Stimulated activated CD8-positive, alpha-beta memory T cell treated with anti-CD3 and anti-CD28 coated beads, Interleukin-2, amount 100 ng/mL, for 1 hour (primary cell): ENCODE data around the gene C16orf78.
"Not testable (repeated sequence)": the region's sequence is repeated elsewhere in the genome, so short reads cannot be mapped to it uniquely, and the experiment has no call there.

Experiments used
- DNase-seq, 2 donors: peaks; one replicate each; pipeline ENCODE4 v3.0.0-alpha.2; 2020; ENCODE audit warnings: low read depth in 2 of 2

Gene C16orf78

GRCh38 chr16:49349446-49350168 is 24.0 kb upstream of the C16orf78 start:
- DNase-seq: no peak

DNA sequence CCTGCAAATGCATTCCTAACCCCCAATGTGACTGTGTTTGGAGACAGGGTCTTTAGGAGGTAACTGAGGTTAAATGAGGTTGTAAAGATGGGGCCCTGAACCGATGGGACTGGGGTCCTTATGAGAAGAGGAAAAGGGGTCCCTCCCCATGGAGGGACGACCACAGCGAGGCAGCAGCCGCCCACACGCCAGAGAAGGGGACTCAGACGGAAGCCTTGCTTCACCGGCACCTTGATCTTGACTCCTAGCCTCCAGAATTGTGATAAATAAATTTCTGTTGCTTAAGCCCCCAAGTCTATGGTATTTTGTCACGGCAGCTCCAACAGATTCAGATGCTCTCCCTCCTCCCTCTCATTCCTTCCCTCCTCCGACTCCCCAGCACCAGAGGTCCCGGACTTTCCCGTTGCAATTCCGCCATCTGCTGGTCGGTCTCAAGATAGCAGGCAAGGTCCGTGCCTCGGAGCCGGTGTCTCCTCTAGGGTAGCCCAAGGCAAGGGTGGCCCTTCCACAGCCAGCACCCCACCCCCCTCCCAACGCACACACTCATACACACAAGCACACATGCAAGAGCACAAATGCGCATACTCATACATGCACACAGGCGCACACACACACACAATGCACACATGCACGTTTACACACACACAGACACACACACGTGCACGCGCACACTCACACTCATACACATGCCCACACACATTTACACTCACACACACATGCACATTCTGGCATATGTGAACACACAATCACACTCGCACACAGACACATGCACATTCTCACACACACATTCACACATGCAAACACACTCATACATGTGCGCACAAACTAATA is 23.1 kb upstream of the C16orf78 start:
- peak in 1 of 2 donors; percentile 4 for DNase-seq

- DNase-seq: no peak
Observed at GRCh38 chr16:49351096-49351487, 22.5 kb upstream of the C16orf78 start.

DNA sequence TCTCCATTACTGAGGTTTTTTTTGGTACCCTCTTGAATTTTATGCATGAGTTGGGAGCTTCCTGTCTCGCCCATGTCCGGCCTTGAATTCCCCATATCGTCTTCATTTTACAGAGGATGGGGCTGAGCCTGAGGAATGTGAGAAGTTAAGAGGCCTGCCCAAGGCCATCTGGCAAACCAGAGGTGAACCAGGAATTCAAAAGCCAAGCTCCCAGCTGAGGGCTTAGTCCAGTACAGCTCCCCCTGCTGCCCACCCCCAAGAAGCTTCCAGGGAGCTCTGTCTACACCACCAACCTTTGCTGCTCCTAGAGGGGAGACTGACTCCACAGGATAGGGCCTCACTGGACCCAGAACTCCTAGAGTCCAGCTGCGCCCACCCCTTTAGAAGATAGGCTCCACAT is 20.7 kb upstream of the C16orf78 start:
- no peak for DNase-seq

- no peak for DNase-seq
Observed at GRCh38 chr16:49353680-49354079, 19.9 kb upstream of the C16orf78 start.

GRCh38 chr16:49354101-49354500 is 19.5 kb upstream of the C16orf78 start:
- no peak for DNase-seq

GRCh38 chr16:49354991-49355390 is 18.6 kb upstream of the C16orf78 start:
- DNase-seq: no peak

GRCh38 chr16:49355933-49356665 is 17.5 kb upstream of the C16orf78 start:
- no peak for DNase-seq

- DNase-seq: no peak
Observed at GRCh38 chr16:49356728-49357488, 16.7 kb upstream of the C16orf78 start.

GRCh38 chr16:49359591-49359990 is 14.0 kb upstream of the C16orf78 start:
- DNase-seq: no peak

DNA sequence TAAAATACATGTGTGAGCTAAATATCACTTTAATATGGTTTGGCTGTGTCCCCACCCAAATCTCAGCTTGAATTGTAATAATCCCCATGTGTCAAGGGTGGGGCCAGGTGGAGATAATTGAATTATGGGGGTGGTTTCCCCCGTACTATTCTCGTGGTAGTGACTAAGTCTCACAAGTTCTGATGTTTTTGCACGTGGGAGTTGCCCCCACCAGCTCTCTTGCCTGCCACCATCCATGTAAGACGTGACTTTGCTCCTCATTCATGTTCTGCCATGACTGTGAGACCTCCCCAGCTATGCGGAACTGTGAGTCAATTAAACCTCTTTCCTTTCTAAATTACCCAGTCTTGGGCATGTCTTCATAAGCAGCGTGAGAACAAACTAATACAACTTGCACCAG is 11.9 kb upstream of the C16orf78 start:
- not testable (repeated sequence) for DNase-seq

DNA sequence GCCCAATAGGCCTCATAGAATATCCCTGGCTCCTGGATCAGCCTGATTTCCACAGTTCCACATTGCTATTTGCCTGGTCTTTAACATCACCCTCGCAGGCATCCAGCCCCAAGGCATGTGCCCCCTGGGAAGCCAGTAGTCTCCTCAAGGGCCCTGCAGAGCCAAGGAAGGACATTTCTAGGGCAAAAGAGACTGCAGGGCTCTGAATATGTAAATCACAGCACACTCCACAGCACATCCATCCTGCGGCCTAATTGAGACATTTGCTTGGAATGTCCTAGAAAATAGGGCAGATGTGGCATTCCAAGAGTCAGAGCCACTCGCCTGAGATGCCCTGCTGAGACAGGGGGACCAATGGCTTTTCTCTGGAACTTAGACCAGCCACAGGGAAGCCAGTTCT is 11.4 kb upstream of the C16orf78 start:
- DNase-seq: no peak

GRCh38 chr16:49365711-49366509 is 7.7 kb upstream of the C16orf78 start:
- DNase-seq: no peak

GRCh38 chr16:49366669-49367068 is 6.9 kb upstream of the C16orf78 start:
- DNase-seq: no peak

DNA sequence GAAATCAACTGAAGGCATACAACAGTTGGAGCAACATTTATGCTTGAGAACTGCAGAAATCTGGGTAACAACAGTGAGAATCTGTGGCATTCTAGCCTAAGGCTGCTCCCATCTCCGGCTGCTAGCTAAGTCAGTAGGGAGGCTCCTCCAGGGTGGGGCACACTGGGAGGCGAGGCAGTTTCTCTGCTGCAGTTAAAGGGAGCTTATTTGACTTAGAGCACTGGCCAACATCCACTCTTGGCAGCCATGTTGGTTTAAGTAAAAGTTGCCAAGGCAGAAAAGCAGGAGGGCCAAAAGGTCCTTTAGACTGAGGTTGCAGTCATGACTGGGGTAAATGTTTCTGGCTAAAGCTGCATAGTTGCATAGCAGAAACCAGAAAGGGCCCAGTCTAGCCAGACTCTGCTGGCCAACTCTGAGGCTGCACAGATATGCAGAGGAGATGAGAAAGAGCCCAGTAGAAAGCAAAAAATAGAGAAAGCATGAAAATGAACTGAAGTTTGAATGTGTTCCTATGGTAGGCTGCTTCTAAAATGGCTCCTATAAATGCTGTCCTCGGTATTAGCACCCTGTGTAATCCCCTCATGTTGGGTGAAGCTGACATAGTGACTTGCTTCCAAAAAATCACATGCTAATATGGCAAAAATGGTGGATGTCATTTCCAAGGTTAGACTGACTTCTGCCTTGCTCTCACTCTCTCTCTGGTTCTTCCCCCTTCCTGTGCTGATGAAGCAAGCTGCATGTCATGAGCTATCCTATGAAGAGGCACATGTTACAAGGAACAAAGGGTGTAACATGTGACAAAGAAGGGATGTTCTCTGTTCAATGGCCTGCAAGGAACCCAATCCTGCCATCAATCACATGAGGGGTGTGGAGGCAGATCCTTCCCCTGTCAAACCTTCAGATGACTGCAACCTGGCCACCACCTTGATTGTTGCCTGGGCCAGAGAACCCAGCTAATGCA is 3.7 kb upstream of the C16orf78 start:
- DNase-seq: no peak

- no peak for DNase-seq
Observed at GRCh38 chr16:49376206-49376605, 2.6 kb downstream of the C16orf78 start.

DNA sequence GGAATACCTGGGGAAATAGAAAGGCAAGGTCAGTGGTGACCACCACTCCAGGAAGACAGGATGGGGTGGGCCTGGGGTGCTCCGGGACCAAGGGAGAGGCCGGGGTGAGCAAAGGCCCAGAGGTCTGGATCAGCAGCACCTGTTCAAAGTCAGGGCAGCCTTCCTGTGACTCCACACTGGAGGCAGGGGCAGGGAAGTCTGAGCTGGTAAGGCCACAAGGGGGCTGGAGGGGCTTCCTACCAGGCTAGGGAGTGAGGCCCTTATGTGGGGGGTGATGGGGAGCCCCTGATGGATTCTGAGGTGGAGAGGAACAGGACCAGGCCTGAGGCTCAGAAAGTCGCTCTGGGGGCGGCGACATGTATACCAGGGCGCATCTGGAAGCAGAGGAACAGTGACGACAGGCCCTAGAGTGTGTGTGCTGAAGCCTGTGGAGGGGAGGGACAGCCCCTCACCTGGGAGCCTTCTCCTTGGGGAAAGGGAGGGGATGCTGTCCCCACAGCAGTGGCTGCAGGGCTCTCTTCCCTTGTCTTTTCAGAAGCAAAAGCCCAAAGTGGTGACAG is 3.7 kb downstream of the C16orf78 start:
- DNase-seq: no peak

GRCh38 chr16:49378238-49378637 is 4.6 kb downstream of the C16orf78 start:
- no peak for DNase-seq

GRCh38 chr16:49378816-49379215 is 5.2 kb downstream of the C16orf78 start:
- DNase-seq: no peak
